Cardiac muscle cell (in vitro differentiated cells and primary cell): Measurements from ENCODE around the gene DTWD2. TPM values are rescaled to one million over a fixed set of nuclear protein-coding genes. Genes with fewer than 3 reads are reported as not detected.

Experiments
- DNase-seq, 2 donors: peaks; one replicate each; pipeline versions ENCODE4 v3.0.0 to v3.0.0-alpha.2; 2010 to 2017; ENCODE audit warnings: low read depth in 1 of 2, low spot score in 1 of 2
- H3K27ac ChIP-seq: fragments of 200-600 bp; sonication (generic); 2 replicates; pipeline ENCODE4 v1.5.1; 2016
- H3K27me3 ChIP-seq: fragments of 200-600 bp; sonication (generic); 2 replicates; pipeline ENCODE4 v1.6.0; 2016; ENCODE audit warnings: control low read depth
- H3K36me3 ChIP-seq: fragments of 200-600 bp; sonication (generic); 2 replicates; pipeline ENCODE4 v1.5.1; 2016; ENCODE audit warnings: control low read depth
- H3K4me1 ChIP-seq: fragments of 200-600 bp; sonication (generic); 2 replicates; pipeline ENCODE4 v1.8.1; 2017; ENCODE audit warnings: low read depth, mild to moderate bottlenecking, mixed run types
- H3K4me3 ChIP-seq: fragments of 200-600 bp; sonication (generic); 2 replicates; pipeline ENCODE4 v1.5.1; 2016; ENCODE audit warnings: mild to moderate bottlenecking
- H3K9me3 ChIP-seq: fragments of 200-600 bp; sonication (generic); 2 replicates; pipeline ENCODE4 v1.5.1; 2017; ENCODE audit warnings: low read depth, mild to moderate bottlenecking, control low read depth
- polyA plus RNA-seq: library from polyadenylated mRNA; unstranded; fragments of >200 nt; fragmentation: Nextera tagmentation; extraction: Ambion mirVana; gene quantifications from 2 replicates; pipeline ENCODE4 v1.2.1, GENCODE V29; 2016
- total RNA-seq: library from RNA; depleted of rRNA; stranded (reverse); fragments of >200 nt; gene quantifications from 2 replicates; pipeline ENCODE4 v1.2.3, GENCODE V29; 2016
- TF ChIP-seq, protein P1 (sequence below): IDR thresholded peaks from 2 replicates; pipeline ENCODE4 v1.5.1; 2012; ENCODE audit warnings: low read depth, mild to moderate bottlenecking, low read length

DTWD2 gene
- total and polyA plus RNA-seq, 2 experiments from 2014 or later = 6.5 to 30.7 TPM

DNA sequence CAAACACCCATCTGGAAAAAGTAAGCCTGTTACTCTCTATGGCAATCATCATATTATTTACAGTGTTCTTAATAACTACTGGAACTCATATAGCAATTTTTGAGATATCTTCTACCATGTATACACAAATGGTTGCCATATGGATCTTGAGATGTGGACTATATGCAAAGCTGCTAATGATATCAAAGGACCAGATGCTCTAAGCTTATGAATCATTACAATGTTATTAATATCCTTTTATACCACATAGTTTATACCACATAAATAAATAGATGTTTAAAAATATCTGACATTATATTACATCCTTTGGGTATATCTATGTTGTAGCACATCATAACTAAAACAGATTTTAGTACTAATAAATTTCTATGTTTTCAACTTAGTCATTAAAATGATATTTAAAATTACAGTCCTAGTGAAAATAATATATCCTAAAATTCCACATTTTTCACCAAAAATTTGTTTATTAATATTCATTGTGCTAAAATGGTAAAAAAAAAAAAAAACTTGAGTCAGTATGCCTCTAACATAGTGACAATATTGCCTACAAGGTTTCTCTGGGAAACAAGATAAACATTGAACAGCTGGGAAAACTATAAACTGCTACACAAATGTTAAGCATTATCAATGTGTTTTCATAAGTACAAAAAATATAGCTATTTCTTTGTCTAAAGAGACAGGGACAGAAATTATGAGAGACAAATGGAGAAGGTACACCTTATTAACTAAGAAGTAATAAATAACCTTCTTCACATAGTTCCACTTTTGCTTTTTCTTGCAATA lies 85.5 kb downstream of the DTWD2 start:
- DNase-seq = no peak
- Histone ChIP-seq H3K4me3 (no peak overlapping the region), H3K27ac (no peak overlapping the region), H3K36me3 (no peaks in the 10 kb centered on the region), H3K27me3 (no peaks in the 10 kb centered on the region), H3K9me3 (no peaks in the 10 kb centered on the region), H3K4me1 (no peaks in the 10 kb centered on the region)
- TF ChIP-seq, protein P1, sequence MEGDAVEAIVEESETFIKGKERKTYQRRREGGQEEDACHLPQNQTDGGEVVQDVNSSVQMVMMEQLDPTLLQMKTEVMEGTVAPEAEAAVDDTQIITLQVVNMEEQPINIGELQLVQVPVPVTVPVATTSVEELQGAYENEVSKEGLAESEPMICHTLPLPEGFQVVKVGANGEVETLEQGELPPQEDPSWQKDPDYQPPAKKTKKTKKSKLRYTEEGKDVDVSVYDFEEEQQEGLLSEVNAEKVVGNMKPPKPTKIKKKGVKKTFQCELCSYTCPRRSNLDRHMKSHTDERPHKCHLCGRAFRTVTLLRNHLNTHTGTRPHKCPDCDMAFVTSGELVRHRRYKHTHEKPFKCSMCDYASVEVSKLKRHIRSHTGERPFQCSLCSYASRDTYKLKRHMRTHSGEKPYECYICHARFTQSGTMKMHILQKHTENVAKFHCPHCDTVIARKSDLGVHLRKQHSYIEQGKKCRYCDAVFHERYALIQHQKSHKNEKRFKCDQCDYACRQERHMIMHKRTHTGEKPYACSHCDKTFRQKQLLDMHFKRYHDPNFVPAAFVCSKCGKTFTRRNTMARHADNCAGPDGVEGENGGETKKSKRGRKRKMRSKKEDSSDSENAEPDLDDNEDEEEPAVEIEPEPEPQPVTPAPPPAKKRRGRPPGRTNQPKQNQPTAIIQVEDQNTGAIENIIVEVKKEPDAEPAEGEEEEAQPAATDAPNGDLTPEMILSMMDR = no peak

- Histone ChIP-seq H3K36me3 (no peaks in the 10 kb centered on the region), H3K4me1 (no peaks in the 10 kb centered on the region), H3K4me3 (no peak overlapping the region), H3K27me3 (no peaks in the 10 kb centered on the region), H3K9me3 (no peaks in the 10 kb centered on the region), H3K27ac (no peak overlapping the region)
- DNase-seq = no peak
- TF ChIP-seq, protein P1 = no peak
Observed at GRCh38 chr5:118894709-118895108, 93.6 kb downstream of the DTWD2 start.

DNA sequence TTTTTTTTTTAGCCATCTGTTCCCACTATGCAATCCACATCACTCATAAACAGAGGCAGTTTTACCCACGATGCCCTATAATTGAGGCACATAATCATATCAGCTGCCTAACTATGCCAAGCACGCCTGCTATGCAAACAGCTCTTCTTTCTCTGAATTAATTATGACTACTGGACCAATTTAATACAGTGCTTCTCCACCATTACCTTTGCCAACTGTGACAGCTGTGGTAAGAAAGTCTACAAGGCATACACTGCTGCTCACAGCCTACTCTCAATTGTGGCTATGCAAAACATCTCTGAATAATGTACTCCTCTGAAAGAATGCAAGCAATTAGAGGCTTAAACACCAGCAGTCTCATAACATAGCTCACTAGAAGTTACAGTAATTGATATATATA lies 97.1 kb downstream of the DTWD2 start:
- H3K4me1 ChIP-seq = no peaks in the 10 kb centered on the region
- H3K27me3 ChIP-seq = no peaks in the 10 kb centered on the region
- TF ChIP-seq, protein P1 = no peak
- DNase-seq = no peak
- H3K36me3 ChIP-seq = no peaks in the 10 kb centered on the region
- H3K9me3 ChIP-seq = no peaks in the 10 kb centered on the region
- H3K27ac ChIP-seq = no peak overlapping the region
- no peak overlapping the region for H3K4me3 ChIP-seq

- H3K4me3 ChIP-seq = no peak overlapping the region
- TF ChIP-seq, protein P1 = no peak
- DNase-seq = no peak
- H3K4me1 ChIP-seq = no peaks in the 10 kb centered on the region
- H3K36me3 ChIP-seq = no peaks in the 10 kb centered on the region
- no peak overlapping the region for H3K27ac ChIP-seq
- no peaks in the 10 kb centered on the region for H3K9me3 ChIP-seq
- H3K27me3 ChIP-seq = no peaks in the 10 kb centered on the region
Observed at GRCh38 chr5:118889165-118889564, 99.2 kb downstream of the DTWD2 start.

- TF ChIP-seq, protein P1 = no peak
- H3K27me3 ChIP-seq = no peaks in the 10 kb centered on the region
- no peak overlapping the region for H3K27ac ChIP-seq
- DNase-seq = no peak
- H3K4me3 ChIP-seq = no peak overlapping the region
- no peaks in the 10 kb centered on the region for H3K36me3 ChIP-seq
- H3K9me3 ChIP-seq = no peaks in the 10 kb centered on the region
- no peaks in the 10 kb centered on the region for H3K4me1 ChIP-seq
Observed at GRCh38 chr5:118888556-118888955, 99.8 kb downstream of the DTWD2 start.
